Left ventricle myocardium superior (tissue), 1 donor: ENCODE results near the gene TSPAN15. TPM values are rescaled to one million over a fixed set of nuclear protein-coding genes. Genes with fewer than 3 reads are reported as not detected.

ENCODE experiments used
- ATAC-seq: fragments of 200-7000 bp; cut with Tn5 transposase; one replicate; pipeline ENCODE4 v1.9.1; 2020; ENCODE audit warnings: mild to moderate bottlenecking, moderate library complexity
- DNase-seq: peaks from one replicate; pipeline ENCODE4 v3.0.0-alpha.2; 2020
- intact Hi-C: fragments of 100-400 bp; cut with micrococcal nuclease; formaldehyde crosslinking; loops from one replicate; pipeline ENCODE4 v1.11.0; 2022
- total RNA-seq: library from RNA; stranded (reverse); fragmentation: NEBNext Ultra II Directional; extraction: Animal tissue kit (Norgen Biotek cat#: 25700); gene quantifications from one replicate; pipeline ENCODE4 v1.2.1, GENCODE V29; 2021
- donor health status: DM: no; HTN: yes; CAD: no; lungs with severe emphysema.

The TSPAN15 gene
- total RNA-seq, 1 donor from 2014 or later: 8.3 TPM

GRCh38 chr10:69554611-69555010 lies 103.3 kb downstream of the TSPAN15 start:
- intact Hi-C loops: no loop called here
- ATAC-seq (no peak), DNase-seq (no peak)

Other genes starting within 250 kb of the TSPAN15 start
- gene HKDC1, start 231.1 kb upstream of the TSPAN15 start, total RNA-seq: not detected
- 210 TPM for gene HK1, start 173.0 kb upstream of the TSPAN15 start, total RNA-seq
- gene TACR2, start 34.5 kb upstream of the TSPAN15 start, total RNA-seq: not detected
- not detected for gene NEUROG3, start 122.0 kb downstream of the TSPAN15 start, total RNA-seq
- gene FAM241B, start 178.8 kb downstream of the TSPAN15 start, total RNA-seq: 2.8 TPM